Astrocyte (in vitro differentiated cells and primary cell): ENCODE results near the gene RFTN1. TPM values are rescaled to one million over a fixed set of nuclear protein-coding genes. Genes with fewer than 3 reads are reported as not detected.

Experiments used
- DNase-seq: peaks from one replicate; pipeline ENCODE4 v3.0.0-alpha.2; 2010; ENCODE audit warnings: low read depth
- FAIRE-seq: peaks from 2 replicates; lab custom pipeline; 2011; peaks lifted over from hg19 to GRCh38; lab: Jason Lieb, UNC
- H2AFZ ChIP-seq: 2 replicates; pipeline ENCODE4 v1.6.0; 2012; ENCODE audit warnings: low read depth, low read length, inconsistent platforms
- H3K27ac ChIP-seq: 2 replicates; pipeline ENCODE4 v1.5.1; 2011; ENCODE audit warnings: low read depth, low read length, inconsistent platforms
- H3K27me3 ChIP-seq: 2 replicates; pipeline ENCODE4 v1.6.0; 2011; ENCODE audit warnings: low read length, inconsistent platforms; ENCODE audit not compliant: insufficient read depth
- H3K36me3 ChIP-seq: 2 replicates; pipeline ENCODE4 v1.5.1; 2011; ENCODE audit warnings: low read length, inconsistent platforms; ENCODE audit not compliant: insufficient read depth
- H3K4me1 ChIP-seq: 2 replicates; pipeline ENCODE4 v1.5.1; 2011; ENCODE audit warnings: low read length, inconsistent platforms; ENCODE audit not compliant: insufficient read depth
- H3K4me2 ChIP-seq: 2 replicates; pipeline ENCODE4 v1.6.0; 2012; ENCODE audit warnings: low read length, inconsistent platforms
- H3K4me3 ChIP-seq: 2 replicates; pipeline ENCODE4 v1.5.1; 2011; ENCODE audit warnings: low read depth, mild to moderate bottlenecking, low read length, inconsistent platforms; ENCODE audit not compliant: insufficient read depth
- H3K79me2 ChIP-seq: 2 replicates; pipeline ENCODE4 v1.6.0; 2012; ENCODE audit warnings: mild to moderate bottlenecking, low read length, inconsistent platforms; ENCODE audit not compliant: insufficient read depth
- H3K9ac ChIP-seq: 2 replicates; pipeline ENCODE4 v1.6.0; 2012; ENCODE audit warnings: mild to moderate bottlenecking, low read length, inconsistent platforms
- H3K9me3 ChIP-seq: 2 replicates; pipeline ENCODE4 v1.5.1; 2012; ENCODE audit warnings: low read depth, mild to moderate bottlenecking, low read length, inconsistent platforms; ENCODE audit not compliant: insufficient read depth
- H4K20me1 ChIP-seq: 2 replicates; pipeline ENCODE4 v1.6.0; 2012; ENCODE audit warnings: low read length, inconsistent platforms; ENCODE audit not compliant: insufficient read depth
- H3K27ac Mint-ChIP-seq: one replicate; pipeline ENCODE4 v1.8.0; 2021; ENCODE audit warnings: mild to moderate bottlenecking, mixed read lengths; ENCODE audit not compliant: unreplicated experiment
- H3K27me3 Mint-ChIP-seq: one replicate; pipeline ENCODE4 v1.8.0; 2021; ENCODE audit warnings: low read depth, mixed read lengths; ENCODE audit not compliant: unreplicated experiment
- H3K36me3 Mint-ChIP-seq: one replicate; pipeline ENCODE4 v1.8.0; 2021; ENCODE audit warnings: low read depth, mixed read lengths; ENCODE audit not compliant: unreplicated experiment
- H3K4me1 Mint-ChIP-seq: one replicate; pipeline ENCODE4 v1.8.0; 2021; ENCODE audit warnings: low read depth, mixed read lengths; ENCODE audit not compliant: unreplicated experiment
- H3K4me3 Mint-ChIP-seq: one replicate; pipeline ENCODE4 v1.8.0; 2021; ENCODE audit warnings: mild to moderate bottlenecking, moderate library complexity, mixed read lengths; ENCODE audit not compliant: unreplicated experiment
- H3K9me3 Mint-ChIP-seq: one replicate; pipeline ENCODE4 v1.8.0; 2021; ENCODE audit warnings: mild to moderate bottlenecking, mixed read lengths; ENCODE audit not compliant: unreplicated experiment
- EZH2 ChIP-seq: IDR thresholded peaks from 2 replicates; pipeline ENCODE4 v1.6.1; 2012; ENCODE audit warnings: mild to moderate bottlenecking, low read length, inconsistent platforms; ENCODE audit not compliant: insufficient read depth
- total RNA-seq: library from RNA; stranded (reverse); gene quantifications from 2 replicates; pipeline ENCODE4 v1.2.1, GENCODE V29; 2021
- TF ChIP-seq, protein P1 (sequence below): IDR thresholded peaks from 2 replicates; pipeline ENCODE4 v1.5.1; 2011; ENCODE audit warnings: low read depth, mild to moderate bottlenecking, inconsistent platforms, low read length, moderate library complexity; ENCODE audit not compliant: insufficient read depth

RFTN1 gene
- total RNA-seq, 1 donor from 2014 or later, result 49.5 TPM

DNA sequence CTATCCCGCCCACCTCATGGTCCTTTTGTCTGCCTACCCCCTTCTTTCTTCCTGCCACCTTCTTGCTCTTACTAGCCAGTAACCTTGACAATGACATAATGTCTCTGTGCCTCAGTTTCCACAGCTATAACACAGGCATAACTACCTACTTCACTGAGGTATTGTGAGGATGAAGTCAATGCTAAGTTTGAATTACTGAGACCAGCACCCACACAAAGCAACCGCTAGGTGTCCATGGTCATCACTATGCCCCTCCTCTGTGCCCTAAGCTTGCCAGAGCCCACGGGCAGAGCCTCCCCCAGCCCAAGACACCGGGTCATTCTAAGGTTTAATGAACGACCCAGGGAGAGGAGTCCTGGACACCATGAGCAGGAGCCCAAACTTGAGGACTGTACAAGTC, 146.9 kb downstream of the RFTN1 start:
- Histone ChIP-seq H3K4me1 (peaks cover 32% of the 10 kb centered on the region), H3K9ac (no peak overlapping the region), H4K20me1 (peaks cover 17% of the 10 kb centered on the region), H2AFZ (no peak overlapping the region), H3K79me2 (peaks cover 6% of the 10 kb centered on the region), H3K4me2 (no peak overlapping the region), H3K36me3 (peaks cover 10% of the 10 kb centered on the region), H3K27me3 (no peaks in the 10 kb centered on the region), H3K4me3 (no peak overlapping the region), H3K9me3 (no peaks in the 10 kb centered on the region), H3K27ac (no peak overlapping the region)
- H3K27ac Mint-ChIP-seq, result no peak overlapping the region
- no peak for FAIRE-seq
- H3K4me3 Mint-ChIP-seq, result no peak overlapping the region
- peaks cover 11% of the 10 kb centered on the region for H3K36me3 Mint-ChIP-seq
- DNase-seq, result no peak
- no peaks in the 10 kb centered on the region for H3K9me3 Mint-ChIP-seq
- TF ChIP-seq, protein P1, sequence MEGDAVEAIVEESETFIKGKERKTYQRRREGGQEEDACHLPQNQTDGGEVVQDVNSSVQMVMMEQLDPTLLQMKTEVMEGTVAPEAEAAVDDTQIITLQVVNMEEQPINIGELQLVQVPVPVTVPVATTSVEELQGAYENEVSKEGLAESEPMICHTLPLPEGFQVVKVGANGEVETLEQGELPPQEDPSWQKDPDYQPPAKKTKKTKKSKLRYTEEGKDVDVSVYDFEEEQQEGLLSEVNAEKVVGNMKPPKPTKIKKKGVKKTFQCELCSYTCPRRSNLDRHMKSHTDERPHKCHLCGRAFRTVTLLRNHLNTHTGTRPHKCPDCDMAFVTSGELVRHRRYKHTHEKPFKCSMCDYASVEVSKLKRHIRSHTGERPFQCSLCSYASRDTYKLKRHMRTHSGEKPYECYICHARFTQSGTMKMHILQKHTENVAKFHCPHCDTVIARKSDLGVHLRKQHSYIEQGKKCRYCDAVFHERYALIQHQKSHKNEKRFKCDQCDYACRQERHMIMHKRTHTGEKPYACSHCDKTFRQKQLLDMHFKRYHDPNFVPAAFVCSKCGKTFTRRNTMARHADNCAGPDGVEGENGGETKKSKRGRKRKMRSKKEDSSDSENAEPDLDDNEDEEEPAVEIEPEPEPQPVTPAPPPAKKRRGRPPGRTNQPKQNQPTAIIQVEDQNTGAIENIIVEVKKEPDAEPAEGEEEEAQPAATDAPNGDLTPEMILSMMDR, result no peak
- no peak for TF ChIP-seq EZH2
- H3K27me3 Mint-ChIP-seq, result no peaks in the 10 kb centered on the region
- H3K4me1 Mint-ChIP-seq, result peaks cover 37% of the 10 kb centered on the region

DNA sequence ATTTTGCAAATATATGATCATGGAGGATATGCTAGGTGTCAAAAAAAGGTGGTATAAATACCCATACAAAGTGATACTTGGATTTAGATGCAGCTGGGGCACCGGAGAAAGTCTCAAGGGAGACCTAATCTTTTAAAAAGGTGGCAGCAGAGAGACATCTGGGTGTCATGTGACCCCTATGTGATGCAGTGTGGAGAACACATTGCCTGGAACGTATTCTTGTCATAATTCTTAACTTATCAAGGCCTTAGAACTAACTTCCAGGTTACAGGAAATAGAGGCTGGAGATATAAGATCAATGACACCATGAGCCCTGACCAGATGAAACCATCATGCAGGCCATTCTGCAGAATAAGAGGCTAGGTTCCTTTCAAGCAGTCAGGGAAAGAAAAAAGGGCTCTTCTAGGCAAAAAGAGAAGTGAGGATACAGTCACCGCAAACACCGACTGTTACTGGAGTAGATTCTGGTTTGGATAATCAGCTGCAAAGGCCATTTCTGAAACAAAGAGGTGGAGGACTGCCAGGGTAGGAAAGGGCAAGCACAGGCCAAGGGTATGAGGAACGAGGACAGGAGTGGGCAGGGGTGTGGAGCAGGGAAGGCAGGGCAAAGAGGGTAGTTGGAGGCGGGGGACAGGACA, 147.9 kb downstream of the RFTN1 start:
- Histone ChIP-seq H3K27ac (no peak overlapping the region), H3K9ac (no peak overlapping the region), H4K20me1 (peaks cover 19% of the 10 kb centered on the region), H3K4me2 (no peak overlapping the region), H3K79me2 (peaks cover 10% of the 10 kb centered on the region), H3K4me3 (no peak overlapping the region), H3K36me3 (peaks cover 10% of the 10 kb centered on the region), H3K4me1 (peaks cover 22% of the 10 kb centered on the region), H3K27me3 (no peaks in the 10 kb centered on the region), H3K9me3 (no peaks in the 10 kb centered on the region), H2AFZ (no peak overlapping the region)
- peaks cover 15% of the 10 kb centered on the region for H3K36me3 Mint-ChIP-seq
- no peaks in the 10 kb centered on the region for H3K27me3 Mint-ChIP-seq
- no peak overlapping the region for H3K27ac Mint-ChIP-seq
- H3K4me1 Mint-ChIP-seq, result peaks cover 27% of the 10 kb centered on the region
- no peak for DNase-seq
- FAIRE-seq, result no peak
- no peaks in the 10 kb centered on the region for H3K9me3 Mint-ChIP-seq
- no peak for TF ChIP-seq EZH2
- TF ChIP-seq, protein P1, result no peak
- H3K4me3 Mint-ChIP-seq, result no peak overlapping the region

DNA sequence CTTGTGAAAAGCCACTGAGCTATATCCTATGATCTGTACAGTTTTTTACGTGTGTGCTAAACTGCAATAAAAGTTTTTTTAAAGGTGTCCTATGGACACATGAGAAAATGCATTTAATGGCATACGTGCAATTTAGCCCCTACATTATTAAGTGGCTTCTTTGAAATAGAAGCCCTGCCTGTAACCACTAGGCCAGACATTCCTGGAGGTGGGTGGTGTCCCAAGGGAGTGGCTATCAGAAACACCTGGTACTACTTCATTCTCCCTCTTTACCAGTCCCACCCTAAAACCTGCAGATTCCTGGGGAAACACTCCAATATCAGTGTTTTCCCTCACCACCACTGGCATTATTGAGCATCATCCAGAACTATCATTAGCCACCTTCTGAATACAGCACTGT, 148.5 kb downstream of the RFTN1 start:
- Histone ChIP-seq H3K4me3 (no peak overlapping the region), H3K4me2 (no peak overlapping the region), H2AFZ (no peak overlapping the region), H3K27ac (no peak overlapping the region), H3K9me3 (no peaks in the 10 kb centered on the region), H3K27me3 (no peaks in the 10 kb centered on the region), H4K20me1 (peaks cover 19% of the 10 kb centered on the region), H3K9ac (no peak overlapping the region), H3K4me1 (peaks cover 17% of the 10 kb centered on the region), H3K36me3 (peaks cover 10% of the 10 kb centered on the region), H3K79me2 (peaks cover 10% of the 10 kb centered on the region)
- DNase-seq, result no peak
- no peak for FAIRE-seq
- Mint-ChIP-seq H3K27ac (no peak overlapping the region), H3K27me3 (no peaks in the 10 kb centered on the region), H3K9me3 (no peaks in the 10 kb centered on the region), H3K4me3 (no peak overlapping the region), H3K4me1 (peaks cover 20% of the 10 kb centered on the region), H3K36me3 (peaks cover 15% of the 10 kb centered on the region)
- TF ChIP-seq EZH2, result no peak
- TF ChIP-seq, protein P1, result no peak
